Right lobe of liver (tissue), 6 donors: ENCODE results near the gene TSPAN1. TPM values are rescaled to one million over a fixed set of nuclear protein-coding genes. Genes with fewer than 3 reads are reported as not detected.

Experiments used
- ATAC-seq, 4 donors: fragments of 200-7000 bp; cut with Tn5 transposase; one replicate each; pipeline ENCODE4 v1.9.1; 2020; ENCODE audit warnings: mild to moderate bottlenecking in 4 of 4, moderate library complexity in 4 of 4
- DNase-seq, 3 donors: peaks; one replicate each; pipeline ENCODE4 v3.0.0-alpha.2; 2020
- H3K27ac ChIP-seq, 3 donors: fragments of 200-600 bp; one replicate each; pipeline ENCODE4 v1.8.0; 2022
- H3K27me3 ChIP-seq, 2 donors: fragments of 200-600 bp; one replicate each; pipeline ENCODE4 v1.8.0; 2022
- H3K36me3 ChIP-seq, 4 donors: fragments of 200-600 bp; sonication (generic) in 1 of 4; one replicate each; pipeline versions ENCODE4 v1.5.1 to v1.8.0; 2017 to 2022; ENCODE audit warnings: control low read depth in 1 of 4
- H3K4me1 ChIP-seq, 4 donors: fragments of 200-600 bp; sonication (generic) in 1 of 4; one replicate each; pipeline versions ENCODE4 v1.5.1 to v1.8.0; 2017 to 2022; ENCODE audit warnings: control low read depth in 1 of 4
- H3K4me3 ChIP-seq, 3 donors: fragments of 200-600 bp; one replicate each; pipeline ENCODE4 v1.8.0; 2022
- H3K9me3 ChIP-seq, 4 donors: fragments of 200-600 bp; sonication (generic) in 1 of 4; one replicate each; pipeline versions ENCODE4 v1.5.1 to v1.8.0; 2017 to 2022; ENCODE audit warnings: control low read depth in 1 of 4
- POLR2A ChIP-seq: fragments of 450-650 bp; IDR thresholded peaks from one replicate; pipeline ENCODE4 v1.6.1; 2017; ENCODE audit warnings: antibody characterized with exemption, mild to moderate bottlenecking
- WGBS: methylation state at CpG from one replicate; pipeline ENCODE4 v1.1.6; 2018; ENCODE audit warnings: low coverage, low lambda C conversion rate; ENCODE audit not compliant: insufficient coverage; ENCODE audit errors: missing lambda C conversion rate; 5-methylcytosine and 5-hydroxymethylcytosine counted together
- intact Hi-C, 2 donors: fragments of 100-400 bp; cut with DNase I; formaldehyde crosslinking; loops; one replicate each; pipeline versions ENCODE4 v1.11.2 to v1.14.1; 2022
- total RNA-seq, 6 experiments: library from RNA; depleted of rRNA in 2 of 6; stranded (reverse); fragments of >200 nt in 2 of 6; fragmentation: NEBNext Ultra II Directional in 3 of 6; extraction: Animal tissue kit (Norgen Biotek cat#: 25700) in 3 of 6; gene quantifications; one replicate each; pipeline versions ENCODE4 v1.1.0 to v1.2.4, GENCODE V29; 2016 to 2023
- TF ChIP-seq, protein P1 (sequence below), 4 donors: fragments of 200-600 bp in 3 of 4; fragments of 450-650 bp in 1 of 4; IDR thresholded peaks; one replicate each; pipeline versions ENCODE4 v1.5.1 to v1.8.0; 2016 to 2022; ENCODE audit warnings: antibody characterized with exemption in 4 of 4, mild to moderate bottlenecking in 2 of 4
- donor health status: DM: no; HTN: yes; CAD: no.
- donor health status: DM: no; HTN: no; CAD: no.
- donor health status: DM: no; HTN: no; CAD: no.
- donor health status: DM: no; HTN: yes; CAD: no.
- donor health status: DM: no; HTN: yes; CAD: no.

Gene TSPAN1
- total RNA-seq, 6 experiments from 2014 or later: 2.6 to 6.3 (median 3.6) TPM

- Histone ChIP-seq H3K36me3 (no peaks in the 10 kb centered on the region), H3K27ac (peak overlapping the region in 2 of 3 donors; percentile 67 to 82), H3K27me3 (peaks cover 0 to 21% of the 10 kb centered on the region in 2 donors), H3K9me3 (no peaks in the 10 kb centered on the region), H3K4me3 (peak overlapping the region in 2 of 3 donors; percentile 54 to 65), H3K4me1 (no peaks in the 10 kb centered on the region)
- WGBS: 60% methylated on average over 3 of the region's 3 CpGs
- intact Hi-C loops: no loop called here
- no peak for TF ChIP-seq POLR2A
- TF ChIP-seq, protein P1, sequence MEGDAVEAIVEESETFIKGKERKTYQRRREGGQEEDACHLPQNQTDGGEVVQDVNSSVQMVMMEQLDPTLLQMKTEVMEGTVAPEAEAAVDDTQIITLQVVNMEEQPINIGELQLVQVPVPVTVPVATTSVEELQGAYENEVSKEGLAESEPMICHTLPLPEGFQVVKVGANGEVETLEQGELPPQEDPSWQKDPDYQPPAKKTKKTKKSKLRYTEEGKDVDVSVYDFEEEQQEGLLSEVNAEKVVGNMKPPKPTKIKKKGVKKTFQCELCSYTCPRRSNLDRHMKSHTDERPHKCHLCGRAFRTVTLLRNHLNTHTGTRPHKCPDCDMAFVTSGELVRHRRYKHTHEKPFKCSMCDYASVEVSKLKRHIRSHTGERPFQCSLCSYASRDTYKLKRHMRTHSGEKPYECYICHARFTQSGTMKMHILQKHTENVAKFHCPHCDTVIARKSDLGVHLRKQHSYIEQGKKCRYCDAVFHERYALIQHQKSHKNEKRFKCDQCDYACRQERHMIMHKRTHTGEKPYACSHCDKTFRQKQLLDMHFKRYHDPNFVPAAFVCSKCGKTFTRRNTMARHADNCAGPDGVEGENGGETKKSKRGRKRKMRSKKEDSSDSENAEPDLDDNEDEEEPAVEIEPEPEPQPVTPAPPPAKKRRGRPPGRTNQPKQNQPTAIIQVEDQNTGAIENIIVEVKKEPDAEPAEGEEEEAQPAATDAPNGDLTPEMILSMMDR (IDR thresholded peaks at IDR 0.05): no peak
- ATAC-seq (no peak), DNase-seq (no peak)
Observed at GRCh38 chr1:46133781-46134350, 41.0 kb upstream of the TSPAN1 start.

- H3K27me3 ChIP-seq: peaks cover 0 to 17% of the 10 kb centered on the region in 2 donors
- DNase-seq (no peak), ATAC-seq (no peak)
- TF ChIP-seq, protein P1 (IDR thresholded peaks at IDR 0.05): no peak
- no peaks in the 10 kb centered on the region for H3K9me3 ChIP-seq
- intact Hi-C loops: no loop called here
- H3K27ac ChIP-seq: no peak overlapping the region
- no peaks in the 10 kb centered on the region for H3K4me1 ChIP-seq
- H3K4me3 ChIP-seq: no peak overlapping the region
- 53% methylated on average over 3 of the region's 3 CpGs for WGBS
- no peaks in the 10 kb centered on the region for H3K36me3 ChIP-seq
Observed at GRCh38 chr1:46134660-46135331, 40.1 kb upstream of the TSPAN1 start.

DNA sequence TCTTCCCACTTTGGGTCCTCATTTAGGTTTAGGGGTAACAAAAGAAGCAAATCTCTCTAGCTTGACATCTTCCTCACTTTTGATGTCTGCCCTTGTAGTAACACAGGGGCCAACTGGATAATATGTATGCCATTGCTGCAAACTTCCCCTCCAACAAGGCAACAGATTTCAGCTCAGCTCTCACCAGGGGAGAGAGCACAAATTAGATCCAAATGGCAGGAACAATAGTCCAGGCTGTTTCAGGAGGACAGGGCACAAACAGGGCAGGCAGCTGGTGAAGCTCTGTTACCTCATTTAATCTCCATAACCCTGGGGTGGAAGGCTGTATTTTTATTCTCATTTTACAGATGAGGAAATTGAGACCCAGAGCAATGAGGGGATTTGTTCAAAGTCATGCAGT, 38.2 kb upstream of the TSPAN1 start:
- no peaks in the 10 kb centered on the region for H3K27me3 ChIP-seq
- no peaks in the 10 kb centered on the region for H3K4me1 ChIP-seq
- H3K27ac ChIP-seq: no peak overlapping the region
- H3K4me3 ChIP-seq: no peak overlapping the region
- TF ChIP-seq POLR2A: no peak
- TF ChIP-seq, protein P1 (IDR thresholded peaks at IDR 0.05): no peak
- no peak for ATAC-seq
- intact Hi-C loops: no loop called here
- H3K36me3 ChIP-seq: no peaks in the 10 kb centered on the region
- H3K9me3 ChIP-seq: no peaks in the 10 kb centered on the region
- no peak for DNase-seq

DNA sequence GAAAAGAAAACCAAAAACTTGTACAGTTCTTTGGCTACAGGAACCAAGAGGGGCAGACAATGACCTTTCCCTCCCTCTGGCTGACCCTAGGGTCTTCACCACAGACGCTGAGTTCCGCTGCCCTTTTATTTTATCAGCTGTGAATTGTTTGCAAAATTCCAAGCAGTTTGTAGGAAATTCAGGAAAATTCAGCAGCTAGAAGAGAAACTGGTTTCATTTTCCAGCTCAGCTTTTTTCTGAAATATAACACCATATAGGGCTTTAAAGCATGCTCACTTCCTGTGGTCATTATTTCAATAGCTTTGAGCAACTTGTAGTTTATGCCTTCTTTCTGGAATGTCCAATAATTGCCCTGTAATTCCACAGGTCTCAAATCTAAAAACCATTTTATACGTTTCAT, 37.0 kb upstream of the TSPAN1 start:
- no peak for TF ChIP-seq POLR2A
- TF ChIP-seq, protein P1 (IDR thresholded peaks at IDR 0.05): no peak
- Histone ChIP-seq H3K27ac (peak overlapping the region; percentile 36 to 62 (median 45)), H3K27me3 (no peaks in the 10 kb centered on the region), H3K36me3 (no peaks in the 10 kb centered on the region), H3K9me3 (no peaks in the 10 kb centered on the region), H3K4me1 (no peaks in the 10 kb centered on the region), H3K4me3 (no peak overlapping the region)
- intact Hi-C loops: no loop called here
- DNase-seq: no peak
- WGBS: 34% methylated on average over 3 of the region's 3 CpGs
- peak; percentile 1 to 52 (median 22) for ATAC-seq
